ENCODE measurements around the gene MACROD1.

MACROD1 gene, protein sequence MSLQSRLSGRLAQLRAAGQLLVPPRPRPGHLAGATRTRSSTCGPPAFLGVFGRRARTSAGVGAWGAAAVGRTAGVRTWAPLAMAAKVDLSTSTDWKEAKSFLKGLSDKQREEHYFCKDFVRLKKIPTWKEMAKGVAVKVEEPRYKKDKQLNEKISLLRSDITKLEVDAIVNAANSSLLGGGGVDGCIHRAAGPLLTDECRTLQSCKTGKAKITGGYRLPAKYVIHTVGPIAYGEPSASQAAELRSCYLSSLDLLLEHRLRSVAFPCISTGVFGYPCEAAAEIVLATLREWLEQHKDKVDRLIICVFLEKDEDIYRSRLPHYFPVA

DNA sequence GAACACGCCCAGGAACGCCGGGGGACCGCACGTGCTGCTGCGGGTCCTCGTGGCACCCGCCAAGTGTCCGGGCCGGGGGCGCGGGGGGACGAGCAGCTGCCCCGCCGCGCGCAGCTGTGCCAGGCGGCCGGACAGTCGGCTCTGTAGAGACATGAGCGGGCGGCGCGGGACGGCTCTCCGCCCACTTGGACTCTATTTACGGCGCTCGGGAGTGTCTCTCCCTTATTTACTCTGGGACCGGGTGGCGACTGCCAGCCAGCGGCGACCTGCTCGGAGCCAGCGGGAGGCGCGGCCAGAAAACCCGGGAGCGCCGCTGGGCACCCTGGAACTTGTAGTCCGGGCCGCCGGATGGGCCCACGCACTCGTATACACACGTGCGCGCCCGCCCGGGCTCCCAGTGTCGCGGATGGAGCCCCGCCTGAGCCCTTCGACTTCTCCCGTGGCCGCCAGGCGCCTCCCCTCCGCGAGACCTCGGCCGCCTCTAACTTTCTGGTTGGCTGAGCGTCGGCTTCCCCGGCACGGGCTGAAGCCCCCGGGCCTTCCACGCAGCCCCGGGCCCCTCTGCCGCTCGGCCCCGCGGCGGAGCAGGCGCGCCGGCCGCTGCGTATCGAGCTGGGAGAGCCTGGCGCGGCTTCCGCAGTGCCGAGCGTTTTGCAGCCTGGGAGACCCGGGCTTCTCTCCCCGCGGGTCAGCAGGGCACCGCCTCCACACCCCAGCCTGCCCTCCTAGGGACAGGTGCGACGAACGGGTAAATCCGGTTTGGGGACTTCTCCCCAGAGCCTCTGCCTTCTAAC lies at the start of gene MACROD1:
Gene MACROD1 (minus strand): TSS at position 272 of the 794 bp plus-strand sequence. CDS start 119 bp downstream, at position 153.
- peak; percentile 39 for DNase-seq (ENCODE audit: low read depth, low spot score)
- peak within 1 kb of the TSS; percentile 71 for H3K27ac ChIP-seq

DNA sequence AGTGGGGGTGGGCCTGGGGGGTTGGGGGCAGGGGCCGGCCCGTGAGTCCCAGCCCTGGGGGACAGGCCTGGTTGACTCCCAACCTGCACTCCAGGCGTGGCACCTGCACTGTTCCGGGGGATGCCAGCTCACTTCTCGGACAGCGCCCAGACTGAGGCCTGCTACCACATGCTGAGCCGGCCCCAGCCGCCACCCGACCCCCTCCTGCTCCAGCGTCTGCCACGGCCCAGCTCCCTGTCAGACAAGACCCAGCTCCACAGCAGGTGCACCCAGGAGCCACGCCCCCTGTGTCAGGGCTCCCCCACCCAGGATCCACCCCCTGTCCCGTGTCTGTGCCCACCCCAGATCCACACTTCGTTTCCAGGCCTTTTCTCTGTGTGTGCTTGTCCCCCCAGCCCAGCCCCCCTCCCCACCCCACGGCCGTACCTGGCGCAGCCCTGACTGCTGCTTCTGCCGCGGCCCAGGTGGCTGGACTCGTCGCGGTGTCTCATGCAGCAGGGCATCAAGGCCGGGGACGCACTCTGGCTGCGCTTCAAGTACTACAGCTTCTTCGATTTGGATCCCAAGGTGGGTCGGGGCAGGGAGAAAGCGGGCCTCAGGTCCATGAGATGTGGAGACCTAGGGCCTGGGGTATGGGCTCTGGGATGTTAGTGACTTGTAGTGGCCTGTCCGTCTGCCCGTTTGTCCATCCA lies 45.4 kb upstream of the MACROD1 start:
- no peak for DNase-seq (ENCODE audit: low read depth, low spot score)
- no peak overlapping the region for H3K27ac ChIP-seq

DNA sequence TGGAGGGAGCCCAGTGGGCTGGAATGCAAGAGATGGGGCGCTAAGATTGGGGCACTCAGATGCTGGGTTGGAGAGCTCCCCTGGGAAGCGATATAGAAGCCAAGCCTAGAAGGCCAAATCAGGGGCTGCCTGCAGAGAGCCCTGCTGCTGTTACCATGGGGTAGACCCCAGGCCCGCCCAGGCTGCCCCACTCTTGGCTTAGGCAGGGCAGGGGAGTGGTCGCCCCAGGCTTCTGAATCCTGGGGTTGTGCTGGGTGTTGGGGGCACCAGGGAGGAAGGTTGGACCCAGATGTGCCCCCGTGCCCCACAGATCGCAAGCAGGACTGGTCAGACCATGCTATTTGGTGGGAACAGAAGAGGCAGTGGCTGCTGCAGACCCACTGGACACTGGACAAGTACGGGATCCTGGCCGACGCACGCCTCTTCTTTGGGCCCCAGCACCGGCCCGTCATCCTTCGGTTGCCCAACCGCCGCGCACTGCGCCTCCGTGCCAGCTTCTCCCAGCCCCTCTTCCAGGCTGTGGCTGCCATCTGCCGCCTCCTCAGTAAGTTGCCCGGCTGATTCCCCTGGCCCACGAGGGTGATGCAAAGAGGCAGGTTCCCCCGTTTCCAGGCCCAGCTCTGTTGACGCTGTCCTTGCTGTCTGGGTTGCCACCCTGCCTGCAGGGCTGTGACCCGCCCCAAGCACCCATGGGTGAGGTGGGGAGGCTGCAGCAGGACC lies 44.5 kb upstream of the MACROD1 start:
- no peak overlapping the region for H3K27ac ChIP-seq
- DNase-seq (ENCODE audit: low read depth, low spot score), result no peak

DNA sequence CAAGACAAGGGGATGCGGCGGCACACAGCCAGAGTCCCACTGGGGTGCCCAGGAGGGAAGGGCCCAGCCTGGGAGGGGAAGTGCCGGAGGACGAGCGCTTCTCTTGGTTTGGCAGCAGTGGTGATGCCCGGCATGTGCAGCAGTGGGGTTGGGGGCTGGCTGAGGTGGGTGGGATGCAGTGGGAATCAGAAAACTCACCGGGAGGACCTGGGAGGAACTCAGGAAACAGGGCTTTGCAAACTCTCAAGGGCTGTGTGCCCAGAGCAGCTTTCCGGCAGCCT lies 43.6 kb upstream of the MACROD1 start:
- no peak for DNase-seq (ENCODE audit: low read depth, low spot score)
- H3K27ac ChIP-seq, result no peak overlapping the region

DNA sequence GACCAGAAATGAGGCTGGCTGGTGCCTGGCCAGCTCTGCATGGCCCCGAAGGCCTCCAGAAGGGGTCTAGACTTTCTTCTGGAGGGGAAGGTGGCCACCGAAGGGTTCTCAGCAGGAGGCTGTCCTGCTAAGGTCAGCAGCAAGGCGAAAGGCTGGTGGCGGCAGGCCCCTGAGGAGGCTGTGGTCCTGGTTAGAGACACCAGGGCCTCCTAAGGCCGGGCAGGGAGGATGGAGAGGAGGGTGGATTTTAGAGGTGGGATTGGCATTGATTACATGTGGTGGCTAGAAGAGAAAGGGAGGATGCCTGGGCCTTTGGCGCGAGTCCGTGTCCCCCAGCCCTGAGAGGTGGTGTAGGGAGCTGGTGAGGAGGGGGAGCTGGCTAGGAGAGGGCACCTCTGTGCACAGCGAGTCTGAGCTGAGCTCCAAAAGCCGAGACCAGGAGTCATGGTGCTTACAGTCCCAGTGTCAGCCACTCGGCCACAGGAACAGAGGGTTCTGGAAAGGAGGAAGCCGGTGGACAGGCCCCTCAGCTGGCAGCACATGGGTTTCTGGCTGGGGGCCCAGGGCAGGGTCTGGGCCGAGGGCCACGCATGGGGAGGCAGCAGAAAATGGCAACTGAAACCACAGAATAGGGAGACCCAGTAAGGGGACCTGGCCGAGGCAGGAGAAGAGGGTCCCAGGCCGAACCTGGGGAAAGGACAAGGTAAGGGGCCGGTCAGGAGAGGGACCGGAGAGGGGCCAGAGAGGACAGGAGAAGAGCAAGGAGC lies 43.1 kb upstream of the MACROD1 start:
- DNase-seq (ENCODE audit: low read depth, low spot score), result no peak
- H3K27ac ChIP-seq, result no peak overlapping the region

DNA sequence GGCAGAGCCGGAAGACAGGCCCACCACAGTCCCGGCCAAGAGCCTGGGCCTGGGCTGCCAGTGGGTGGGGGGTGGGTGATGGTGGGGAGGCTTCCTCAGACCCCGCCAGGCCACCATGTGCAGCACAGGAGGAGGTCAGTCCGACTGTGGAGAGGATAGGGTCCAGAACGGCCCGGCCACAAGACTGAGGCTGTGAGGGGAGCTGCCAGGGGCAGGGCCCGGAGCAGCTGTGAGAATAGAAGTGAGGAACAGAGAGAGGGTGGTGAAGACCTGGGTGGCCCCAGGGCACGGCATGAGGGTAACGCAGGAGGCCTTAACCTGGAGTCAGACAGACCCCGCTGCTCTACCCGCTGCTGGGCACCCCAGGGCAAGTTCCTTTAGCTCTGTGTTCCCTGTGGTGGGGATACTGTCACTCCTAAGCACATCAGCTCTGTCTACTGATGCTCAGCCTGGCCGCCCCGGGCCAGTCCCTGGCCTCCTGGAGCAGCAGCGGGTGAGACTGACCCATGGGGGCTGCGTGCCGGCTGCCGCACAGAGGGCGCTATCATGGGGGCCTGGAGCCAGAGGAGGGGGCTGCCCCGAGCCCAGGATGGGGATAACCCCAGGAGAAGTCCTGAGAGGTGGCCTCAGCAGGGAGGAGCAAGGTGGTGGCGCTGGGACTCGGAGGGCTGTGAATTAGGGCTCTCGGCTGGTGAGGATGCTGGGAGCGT lies 42.3 kb upstream of the MACROD1 start:
- H3K27ac ChIP-seq, result no peak overlapping the region
- DNase-seq (ENCODE audit: low read depth, low spot score), result no peak

DNA sequence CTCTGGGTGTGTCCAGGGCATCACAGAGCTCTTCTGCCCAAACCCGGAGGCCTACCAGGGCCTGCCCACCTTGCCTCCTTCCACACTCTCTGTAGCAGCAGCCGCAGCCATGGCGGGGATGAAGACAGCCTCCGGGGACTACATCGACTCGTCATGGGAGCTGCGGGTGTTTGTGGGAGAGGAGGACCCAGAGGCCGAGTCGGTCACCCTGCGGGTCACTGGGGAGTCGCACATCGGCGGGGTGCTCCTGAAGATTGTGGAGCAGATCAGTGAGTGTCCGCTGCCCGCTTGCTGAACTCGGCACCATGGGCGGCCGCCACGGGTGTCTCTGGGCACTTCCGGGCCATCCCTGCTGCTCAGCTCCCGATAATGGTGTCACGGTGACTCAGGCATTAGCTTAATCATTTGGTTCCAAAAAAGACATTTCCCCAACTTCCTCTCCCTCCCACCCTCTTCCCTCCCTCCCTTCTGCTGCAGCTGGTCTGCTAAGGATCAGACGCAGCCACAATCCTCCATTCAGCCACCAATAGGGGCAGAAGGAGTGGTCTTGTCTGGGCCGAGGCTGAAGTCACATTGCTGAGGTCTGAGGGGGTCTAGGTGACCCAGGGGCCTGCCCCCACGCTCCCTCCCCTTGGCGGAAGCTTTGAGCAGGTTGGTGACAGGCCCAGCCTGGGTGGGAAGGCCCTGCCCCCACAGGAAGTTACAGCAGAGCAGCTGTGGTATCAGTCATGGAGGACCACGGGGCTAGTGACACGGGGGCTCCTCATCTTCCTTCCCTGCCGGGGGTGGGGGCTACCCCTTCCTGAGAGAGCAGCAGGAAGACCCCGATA lies 41.6 kb upstream of the MACROD1 start:
- no peak for DNase-seq (ENCODE audit: low read depth, low spot score)
- H3K27ac ChIP-seq, result no peak overlapping the region

DNA sequence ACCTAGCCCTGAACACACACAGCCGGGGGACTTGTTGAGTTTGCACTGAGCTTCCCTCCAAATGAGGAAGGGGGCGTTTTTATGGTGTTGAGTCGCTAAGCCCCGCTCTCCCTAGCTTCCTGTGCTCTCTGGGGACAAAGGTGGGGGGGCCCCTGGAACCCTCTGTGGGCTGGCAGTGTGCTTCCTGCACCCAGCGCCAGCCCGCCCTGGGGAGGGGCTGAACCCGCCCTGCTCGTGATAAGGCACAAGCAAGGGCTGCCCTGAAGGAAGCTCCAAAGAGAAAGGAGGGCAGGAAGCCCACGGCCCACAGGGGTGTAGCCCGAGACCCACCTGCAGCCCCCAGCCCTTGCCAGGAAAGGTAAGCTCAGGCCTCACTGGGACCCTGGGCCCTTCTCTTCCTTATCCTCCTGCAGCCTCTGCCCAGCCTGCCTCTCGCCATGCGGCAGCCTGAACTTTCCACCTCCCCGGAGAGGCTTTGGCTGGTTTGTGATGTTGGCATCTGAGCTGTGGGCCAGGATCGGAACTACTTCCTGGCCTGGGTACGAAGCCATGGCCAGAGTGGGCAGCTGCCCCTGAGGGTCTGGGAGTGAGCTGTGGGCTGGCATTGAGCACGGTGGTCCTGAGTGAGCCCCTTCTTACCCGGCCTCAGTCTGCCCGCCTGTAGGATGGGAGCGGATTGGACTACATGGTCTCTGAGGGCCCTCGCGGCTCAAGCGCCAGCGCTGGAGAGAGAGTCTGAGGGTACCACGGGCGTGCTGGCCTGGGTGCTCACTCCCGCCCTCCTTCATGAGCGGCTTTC lies 40.7 kb upstream of the MACROD1 start, which contains the start of gene FERMT3:
Gene FERMT3 (plus strand): TSS at position 265 of the 799 bp plus-strand sequence. CDS start 644 bp downstream, outside the sequence.
- H3K27ac ChIP-seq, result no peak within 1 kb of the TSS
- no peak for DNase-seq (ENCODE audit: low read depth, low spot score)

DNA sequence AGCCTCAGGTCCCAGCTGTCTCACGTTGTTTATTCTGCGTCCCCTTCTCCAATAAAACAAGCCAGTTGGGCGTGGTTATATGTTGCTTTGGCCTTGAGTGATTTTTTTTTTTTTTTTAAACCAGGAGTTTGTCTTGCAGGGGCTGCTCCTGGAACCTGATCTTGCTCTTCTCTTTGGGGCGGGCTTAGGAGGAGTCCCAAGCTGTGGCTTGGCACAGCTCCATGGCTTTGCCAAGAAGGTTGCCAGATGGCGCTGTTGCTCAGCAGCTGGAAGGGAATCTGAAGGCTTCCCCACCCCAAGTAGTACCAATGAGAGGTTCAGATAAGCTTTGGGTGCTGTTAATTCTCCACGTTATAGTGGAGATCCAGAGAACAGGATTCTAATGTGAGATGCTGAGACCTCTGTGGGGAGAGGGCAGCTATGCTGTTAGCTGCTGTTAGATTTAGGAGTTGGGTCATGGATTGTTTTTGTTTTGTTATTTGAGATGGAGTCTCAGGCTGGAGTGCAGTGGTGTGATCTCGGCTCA lies 38.6 kb upstream of the MACROD1 start:
- H3K27ac ChIP-seq, result no peak overlapping the region
- peak; percentile 66 for DNase-seq (ENCODE audit: low read depth, low spot score)

DNA sequence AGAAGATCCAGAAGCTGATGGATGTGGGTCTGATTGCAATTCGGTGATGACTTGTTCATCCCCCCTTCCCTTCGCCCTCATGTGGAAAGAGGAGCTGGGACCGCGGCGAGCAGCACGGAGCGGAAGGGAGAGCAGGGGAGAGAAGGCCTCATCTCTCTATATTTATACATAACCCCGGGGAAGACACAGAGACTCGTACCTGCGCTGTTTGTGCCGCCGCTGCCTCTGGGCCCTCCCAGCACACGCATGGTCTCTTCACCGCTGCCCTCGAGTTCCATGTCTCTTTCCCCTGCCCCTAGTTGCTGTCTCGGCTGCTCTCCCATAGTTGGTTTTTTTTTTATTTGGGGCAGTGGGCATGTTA lies 38.1 kb upstream of the MACROD1 start:
- H3K27ac ChIP-seq, result no peak overlapping the region
- no peak for DNase-seq (ENCODE audit: low read depth, low spot score)

DNA sequence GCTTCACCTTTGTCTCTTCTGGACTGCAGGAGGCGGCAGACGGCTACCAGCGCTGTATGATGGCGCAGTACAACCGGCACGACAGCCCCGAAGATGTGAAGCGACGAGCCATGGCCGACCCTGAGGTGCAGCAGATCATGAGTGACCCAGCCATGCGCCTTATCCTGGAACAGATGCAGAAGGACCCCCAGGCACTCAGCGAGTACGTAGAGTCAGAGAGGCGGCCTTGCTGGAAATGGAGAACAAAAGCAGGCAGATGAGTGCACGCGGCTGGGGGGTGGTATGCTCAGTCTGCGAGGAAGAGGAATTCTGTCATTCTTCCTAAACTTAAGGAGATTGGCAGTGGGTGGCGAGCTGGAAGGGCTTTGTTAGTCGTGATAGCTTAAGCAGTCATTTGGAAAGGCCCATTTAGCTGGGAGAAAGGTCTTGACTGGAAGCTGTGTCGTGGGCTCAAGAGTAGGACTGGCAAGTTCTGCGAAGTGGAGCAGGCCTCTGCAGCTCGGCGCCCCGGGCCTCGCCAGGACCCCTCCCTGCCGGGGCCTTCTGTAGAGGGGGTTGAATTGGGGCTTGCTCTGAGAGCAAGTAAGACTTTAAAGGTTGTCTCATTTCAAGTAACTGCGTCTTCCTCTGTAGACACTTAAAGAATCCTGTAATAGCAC lies 37.6 kb upstream of the MACROD1 start:
- no peak for DNase-seq (ENCODE audit: low read depth, low spot score)
- no peak overlapping the region for H3K27ac ChIP-seq

DNA sequence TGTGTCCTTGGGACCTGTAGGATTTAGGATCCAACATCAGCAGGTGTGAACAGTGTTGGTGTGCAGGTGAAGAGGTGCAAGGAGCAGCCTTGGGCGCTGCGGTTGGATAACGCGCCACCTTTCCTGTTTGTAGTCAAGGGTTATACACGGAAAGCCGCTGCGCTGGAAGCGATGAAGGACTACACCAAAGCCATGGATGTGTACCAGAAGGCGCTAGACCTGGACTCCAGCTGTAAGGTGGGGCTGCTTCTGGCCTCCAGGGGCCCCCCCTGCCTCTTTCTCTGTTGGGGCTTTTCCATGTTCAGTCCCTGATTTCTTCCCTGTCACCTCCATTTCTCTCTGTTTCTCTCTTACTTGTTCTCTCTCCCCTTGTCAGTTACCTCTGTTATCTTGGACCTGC lies 37.1 kb upstream of the MACROD1 start:
- DNase-seq (ENCODE audit: low read depth, low spot score), result no peak
- H3K27ac ChIP-seq, result no peak overlapping the region

DNA sequence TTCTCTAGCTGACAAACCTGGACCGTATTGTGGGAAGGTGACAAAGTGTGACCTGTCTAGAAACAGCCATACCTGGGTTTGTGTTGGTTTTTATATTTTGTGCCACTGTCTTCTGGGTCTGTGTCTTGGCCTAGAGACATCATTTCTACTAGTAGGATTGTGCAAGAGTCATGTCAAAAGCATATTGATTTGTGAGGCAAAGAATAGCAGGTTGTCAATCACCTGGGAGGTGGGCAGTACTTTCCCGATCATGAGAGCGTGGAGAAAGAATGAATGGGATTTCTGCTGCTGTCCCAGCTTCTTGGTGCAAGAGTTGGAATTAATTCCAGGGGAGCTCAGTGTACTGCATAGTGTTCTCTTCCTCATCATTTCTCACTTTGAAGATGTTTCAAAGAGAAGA lies 35.6 kb upstream of the MACROD1 start:
- no peak for DNase-seq (ENCODE audit: low read depth, low spot score)

DNA sequence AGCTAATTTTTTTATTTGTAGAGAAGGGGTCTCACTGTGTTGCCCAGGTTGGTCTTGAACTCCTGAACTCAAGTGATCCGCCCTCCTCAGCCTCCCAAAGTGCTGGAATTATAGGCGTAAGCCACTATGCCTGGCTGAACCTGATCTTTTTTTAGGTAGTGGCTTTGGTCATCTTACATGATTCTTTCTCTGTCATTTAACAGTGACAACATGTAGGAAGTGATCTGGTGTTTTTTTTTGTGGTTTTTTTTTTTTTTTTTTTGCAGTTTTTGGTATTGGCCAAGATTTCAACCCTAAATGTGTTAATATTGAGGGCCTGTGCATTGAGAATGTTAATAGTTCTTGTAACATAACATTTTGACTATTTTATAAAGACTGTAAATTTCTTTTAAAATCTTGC lies 32.6 kb upstream of the MACROD1 start:
- H3K27ac ChIP-seq, result no peak overlapping the region
- DNase-seq (ENCODE audit: low read depth, low spot score), result no peak

More for the DNA sequence above, 35.6 kb upstream of the MACROD1 start:
- H3K27ac ChIP-seq, result no peak overlapping the region

DNA sequence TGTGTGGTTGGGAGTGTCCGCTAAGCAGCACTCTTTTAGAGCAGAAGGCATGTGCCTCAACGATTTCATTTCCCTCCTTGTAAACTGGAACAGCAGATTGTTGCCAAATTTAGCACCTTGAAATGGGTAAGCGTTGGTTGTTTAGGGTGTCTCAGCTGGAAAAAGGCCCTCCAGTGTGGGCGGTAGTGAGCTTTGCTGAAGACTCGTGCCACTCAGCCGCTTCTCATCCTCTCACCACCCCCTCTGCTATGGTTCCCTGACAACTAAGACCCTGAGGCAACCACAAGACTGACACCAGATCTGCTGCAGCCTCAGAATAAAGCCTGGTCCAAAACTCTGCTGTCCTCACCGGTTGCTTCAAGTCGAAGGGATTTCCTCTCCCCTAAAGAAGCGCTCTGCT lies 30.7 kb upstream of the MACROD1 start:
- no peak for DNase-seq (ENCODE audit: low read depth, low spot score)

DNA sequence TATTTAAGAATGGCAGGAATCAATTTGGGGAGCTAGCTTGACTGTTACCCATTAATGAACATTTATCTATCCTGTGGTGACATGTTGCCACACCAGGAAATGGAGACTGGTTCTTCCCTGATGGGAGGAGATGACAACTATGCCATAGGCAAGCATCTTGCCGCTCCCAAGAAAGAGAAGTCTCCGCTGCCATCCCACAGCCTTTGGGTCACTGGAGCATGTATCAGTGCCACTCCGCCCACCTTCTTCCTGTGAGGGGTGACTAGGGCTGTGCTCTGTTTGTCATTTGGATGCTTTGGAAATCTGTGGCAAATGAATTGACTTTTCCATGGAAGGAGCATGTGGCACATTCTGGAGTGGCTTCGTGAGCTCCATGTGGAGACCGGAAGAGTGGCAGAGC lies 26.5 kb upstream of the MACROD1 start:
- DNase-seq (ENCODE audit: low read depth, low spot score), result no peak
- no peak overlapping the region for H3K27ac ChIP-seq

More for the DNA sequence above, 30.7 kb upstream of the MACROD1 start:
- H3K27ac ChIP-seq, result no peak overlapping the region
